DOHH2 (cell line): ENCODE results near the gene HMGCS1.

ENCODE experiments used
- CTCF ChIP-seq: fragments of 200-600 bp; sonication (generic); IDR thresholded peaks from one replicate; pipeline ENCODE4 v1.5.1; 2014; ENCODE audit warnings: antibody characterized with exemption, mild to moderate bottlenecking, low read depth, low read length; ENCODE audit not compliant: poor library complexity, severe bottlenecking
- EZH2phosphoT487 ChIP-seq: fragments of 200-600 bp; sonication (generic); IDR thresholded peaks from 2 replicates; pipeline ENCODE4 v1.6.1; 2017; ENCODE audit warnings: borderline replicate concordance, mild to moderate bottlenecking, antibody characterized with exemption, low read length, moderate library complexity, mixed read lengths

GRCh38 chr5:43245724-43246385 lies 67.4 kb downstream of the HMGCS1 start:
- TF ChIP-seq CTCF (no peak), EZH2phosphoT487 (no peak)
